Measurements from ENCODE around the gene LCTL.
"Not testable (repeated sequence)": the region's sequence is repeated elsewhere in the genome, so short reads cannot be mapped to it uniquely, and the experiment has no call there.

Gene LCTL

DNA sequence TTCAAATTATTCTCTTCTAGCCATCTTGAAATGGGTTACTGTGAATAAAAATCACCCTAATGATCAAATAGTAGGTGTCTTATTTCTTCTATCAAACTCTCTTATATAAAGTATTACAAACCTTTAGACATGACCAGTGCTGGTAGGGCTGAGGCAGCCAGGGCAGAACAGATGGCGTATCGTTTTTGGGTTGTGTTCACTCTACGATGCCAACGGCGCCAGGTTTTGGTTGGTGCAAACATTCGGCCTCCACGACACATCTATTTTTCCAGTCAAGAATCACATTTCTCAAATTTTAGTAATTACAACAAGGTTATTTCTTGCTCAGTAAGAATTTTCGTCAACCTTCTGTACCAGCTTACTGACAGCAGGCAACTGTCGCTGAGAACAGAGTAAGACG, 63.3 kb downstream of the LCTL start:
- TF ChIP-seq, protein P1, sequence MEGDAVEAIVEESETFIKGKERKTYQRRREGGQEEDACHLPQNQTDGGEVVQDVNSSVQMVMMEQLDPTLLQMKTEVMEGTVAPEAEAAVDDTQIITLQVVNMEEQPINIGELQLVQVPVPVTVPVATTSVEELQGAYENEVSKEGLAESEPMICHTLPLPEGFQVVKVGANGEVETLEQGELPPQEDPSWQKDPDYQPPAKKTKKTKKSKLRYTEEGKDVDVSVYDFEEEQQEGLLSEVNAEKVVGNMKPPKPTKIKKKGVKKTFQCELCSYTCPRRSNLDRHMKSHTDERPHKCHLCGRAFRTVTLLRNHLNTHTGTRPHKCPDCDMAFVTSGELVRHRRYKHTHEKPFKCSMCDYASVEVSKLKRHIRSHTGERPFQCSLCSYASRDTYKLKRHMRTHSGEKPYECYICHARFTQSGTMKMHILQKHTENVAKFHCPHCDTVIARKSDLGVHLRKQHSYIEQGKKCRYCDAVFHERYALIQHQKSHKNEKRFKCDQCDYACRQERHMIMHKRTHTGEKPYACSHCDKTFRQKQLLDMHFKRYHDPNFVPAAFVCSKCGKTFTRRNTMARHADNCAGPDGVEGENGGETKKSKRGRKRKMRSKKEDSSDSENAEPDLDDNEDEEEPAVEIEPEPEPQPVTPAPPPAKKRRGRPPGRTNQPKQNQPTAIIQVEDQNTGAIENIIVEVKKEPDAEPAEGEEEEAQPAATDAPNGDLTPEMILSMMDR (IDR thresholded peaks at IDR 0.05; ENCODE audit: low read depth, low read length) = no peak
- H3K4me3 ChIP-seq (ENCODE audit: low read depth, low read length) = peak overlapping the region; percentile 85; the same call in 1 of the 2 replicates

DNA sequence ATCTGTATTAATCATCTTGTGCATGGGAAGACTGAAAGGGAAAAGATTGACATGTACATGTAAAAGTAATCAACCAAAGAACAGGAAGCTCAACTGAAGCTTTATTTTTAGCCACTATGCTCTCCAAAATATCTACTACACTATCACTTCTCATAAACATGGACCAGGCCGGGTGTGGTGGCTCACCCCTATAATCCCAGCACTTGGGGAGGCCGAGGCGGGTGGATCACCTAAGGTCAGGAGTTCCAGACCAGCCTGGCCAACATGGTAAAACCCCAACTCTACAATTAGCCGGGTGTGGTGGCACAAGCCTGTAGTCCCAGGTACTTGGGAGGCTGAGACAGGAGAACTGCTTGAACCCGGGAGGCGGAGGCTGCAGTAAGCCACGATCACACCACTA, 65.5 kb downstream of the LCTL start:
- not testable (repeated sequence) for H3K4me3 ChIP-seq (ENCODE audit: low read depth, low read length)

DNA sequence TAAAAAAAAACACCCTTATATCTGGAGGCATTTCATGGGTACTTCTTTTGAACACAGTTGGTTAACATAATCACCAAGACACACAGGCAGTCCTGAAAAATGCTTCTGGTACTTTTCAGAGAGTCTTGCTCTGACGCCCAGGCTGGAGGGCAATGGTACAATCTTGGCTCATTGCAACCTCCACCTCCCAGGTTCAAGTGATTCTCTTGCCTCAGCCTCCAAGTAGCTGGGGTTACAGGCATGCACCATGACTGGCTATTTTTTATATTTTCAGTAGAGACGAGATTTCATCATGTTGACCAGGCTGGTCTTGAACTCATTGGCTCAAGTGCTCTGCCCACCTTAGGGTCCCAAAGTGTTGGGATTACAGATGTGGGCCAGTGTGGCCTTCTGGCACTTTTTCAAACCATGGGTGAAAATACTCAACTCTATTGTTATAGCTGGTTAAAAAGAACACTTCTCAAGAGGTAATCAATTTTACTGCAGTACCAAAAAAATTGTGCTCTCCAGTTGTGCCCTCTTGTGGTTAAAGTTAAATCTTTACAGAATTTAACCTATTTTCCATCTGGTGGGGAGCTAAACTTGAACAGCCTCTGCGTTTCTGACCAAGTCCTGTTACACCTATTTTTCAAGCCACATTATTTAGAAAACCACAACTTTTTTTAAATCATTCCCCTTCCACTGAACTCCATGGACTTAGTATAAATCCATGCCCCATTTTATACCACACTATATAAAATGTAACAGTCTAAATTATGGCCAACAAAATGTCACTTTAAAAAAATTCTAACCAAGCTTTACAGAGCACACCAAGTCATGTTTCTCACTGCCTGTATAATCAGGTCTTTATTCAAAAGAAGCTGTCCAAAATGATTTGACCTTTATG, 67.1 kb downstream of the LCTL start:
- TF ChIP-seq, protein P1 (IDR thresholded peaks at IDR 0.05; ENCODE audit: low read depth, low read length) = no peak
- no peak overlapping the region for H3K4me3 ChIP-seq (ENCODE audit: low read depth, low read length)

Data from WI38 (cell line).